ENCODE results near the gene TNNI3K. TPM values are rescaled to one million over a fixed set of nuclear protein-coding genes. Genes with fewer than 3 reads are reported as not detected.

The TNNI3K gene
- total and polyA plus RNA-seq, 4 donors: 2.3 to 4.4 (median 3.5) TPM

GRCh38 chr1:74340656-74341055, 105.5 kb downstream of the TNNI3K start:
- Histone ChIP-seq H3K9me3 (ENCODE audit: control insufficient read depth, insufficient read depth, low read length) (no peaks in the 10 kb centered on the region), H3K4me1 (ENCODE audit: control insufficient read depth, insufficient read depth, low read length) (peaks cover 3% of the 10 kb centered on the region), H3K27ac (ENCODE audit: low read depth, low read length) (no peak overlapping the region), H3K27me3 (ENCODE audit: control insufficient read depth, insufficient read depth, low read length) (no peaks in the 10 kb centered on the region), H3K4me3 (ENCODE audit: low read depth, low read length) (no peak overlapping the region), H3K36me3 (ENCODE audit: control insufficient read depth, insufficient read depth, low read length) (no peaks in the 10 kb centered on the region)
- WGBS (ENCODE audit: insufficient coverage): 50% methylated on average over 1 of the region's 2 CpGs
- DNase-seq (ENCODE audit: low read depth in 4 of 6, low spot score in 6 of 6): no peak

GRCh38 chr1:74341702-74342339, 106.6 kb downstream of the TNNI3K start:
- WGBS (ENCODE audit: insufficient coverage): 90% methylated on average over 2 of the region's 4 CpGs
- Histone ChIP-seq H3K4me1 (ENCODE audit: control insufficient read depth, insufficient read depth, low read length) (peaks cover 3% of the 10 kb centered on the region), H3K27me3 (ENCODE audit: control insufficient read depth, insufficient read depth, low read length) (no peaks in the 10 kb centered on the region), H3K36me3 (ENCODE audit: control insufficient read depth, insufficient read depth, low read length) (no peaks in the 10 kb centered on the region), H3K9me3 (ENCODE audit: control insufficient read depth, insufficient read depth, low read length) (no peaks in the 10 kb centered on the region), H3K4me3 (ENCODE audit: low read depth, low read length) (no peak overlapping the region), H3K27ac (ENCODE audit: low read depth, low read length) (no peak overlapping the region)
- peak in 1 of 6 donors; percentile 21 for DNase-seq (ENCODE audit: low read depth in 4 of 6, low spot score in 6 of 6)

GRCh38 chr1:74343216-74343615, 108.0 kb downstream of the TNNI3K start:
- WGBS (ENCODE audit: insufficient coverage): 17% methylated on average over 1 of the region's 1 CpG
- Histone ChIP-seq H3K27me3 (ENCODE audit: control insufficient read depth, insufficient read depth, low read length) (no peaks in the 10 kb centered on the region), H3K4me1 (ENCODE audit: control insufficient read depth, insufficient read depth, low read length) (peaks cover 3% of the 10 kb centered on the region), H3K9me3 (ENCODE audit: control insufficient read depth, insufficient read depth, low read length) (no peaks in the 10 kb centered on the region), H3K36me3 (ENCODE audit: control insufficient read depth, insufficient read depth, low read length) (no peaks in the 10 kb centered on the region), H3K27ac (ENCODE audit: low read depth, low read length) (no peak overlapping the region), H3K4me3 (ENCODE audit: low read depth, low read length) (no peak overlapping the region)
- DNase-seq (ENCODE audit: low read depth in 4 of 6, low spot score in 6 of 6): peak in 4 of 6 donors; percentile 51 to 97 (median 70)

- WGBS (ENCODE audit: insufficient coverage): no CpG with 5 or more reads among the region's 1 CpG
- Histone ChIP-seq H3K9me3 (ENCODE audit: control insufficient read depth, insufficient read depth, low read length) (no peaks in the 10 kb centered on the region), H3K4me1 (ENCODE audit: control insufficient read depth, insufficient read depth, low read length) (peaks cover 3% of the 10 kb centered on the region), H3K36me3 (ENCODE audit: control insufficient read depth, insufficient read depth, low read length) (no peaks in the 10 kb centered on the region), H3K27ac (ENCODE audit: low read depth, low read length) (no peak overlapping the region), H3K4me3 (ENCODE audit: low read depth, low read length) (no peak overlapping the region), H3K27me3 (ENCODE audit: control insufficient read depth, insufficient read depth, low read length) (no peaks in the 10 kb centered on the region)
- DNase-seq (ENCODE audit: low read depth in 4 of 6, low spot score in 6 of 6): no peak
Measured at GRCh38 chr1:74344387-74344786, 109.2 kb downstream of the TNNI3K start.

GRCh38 chr1:74356493-74356892, 121.3 kb downstream of the TNNI3K start:
- Histone ChIP-seq H3K4me1 (ENCODE audit: control insufficient read depth, insufficient read depth, low read length) (no peaks in the 10 kb centered on the region), H3K27me3 (ENCODE audit: control insufficient read depth, insufficient read depth, low read length) (no peaks in the 10 kb centered on the region), H3K4me3 (ENCODE audit: low read depth, low read length) (no peak overlapping the region), H3K36me3 (ENCODE audit: control insufficient read depth, insufficient read depth, low read length) (no peaks in the 10 kb centered on the region), H3K27ac (ENCODE audit: low read depth, low read length) (no peak overlapping the region), H3K9me3 (ENCODE audit: control insufficient read depth, insufficient read depth, low read length) (no peaks in the 10 kb centered on the region)
- WGBS (ENCODE audit: insufficient coverage): no CpG with 5 or more reads among the region's 1 CpG
- peak in 2 of 6 donors; percentile 42 to 43 for DNase-seq (ENCODE audit: low read depth in 4 of 6, low spot score in 6 of 6)

GRCh38 chr1:74357150-74357549, 122.0 kb downstream of the TNNI3K start:
- DNase-seq (ENCODE audit: low read depth in 4 of 6, low spot score in 6 of 6): no peak
- Histone ChIP-seq H3K27me3 (ENCODE audit: control insufficient read depth, insufficient read depth, low read length) (no peaks in the 10 kb centered on the region), H3K9me3 (ENCODE audit: control insufficient read depth, insufficient read depth, low read length) (no peaks in the 10 kb centered on the region), H3K27ac (ENCODE audit: low read depth, low read length) (peak overlapping the region; percentile 10), H3K4me3 (ENCODE audit: low read depth, low read length) (no peak overlapping the region), H3K36me3 (ENCODE audit: control insufficient read depth, insufficient read depth, low read length) (no peaks in the 10 kb centered on the region), H3K4me1 (ENCODE audit: control insufficient read depth, insufficient read depth, low read length) (no peaks in the 10 kb centered on the region)
- WGBS (ENCODE audit: insufficient coverage): no CpG with 5 or more reads among the region's 3 CpGs

- 40% methylated on average over 3 of the region's 4 CpGs for WGBS (ENCODE audit: insufficient coverage)
- no peaks in the 10 kb centered on the region for H3K9me3 ChIP-seq (ENCODE audit: control insufficient read depth, insufficient read depth, low read length)
- H3K36me3 ChIP-seq (ENCODE audit: control insufficient read depth, insufficient read depth, low read length): no peaks in the 10 kb centered on the region
- H3K4me1 ChIP-seq (ENCODE audit: control insufficient read depth, insufficient read depth, low read length): no peaks in the 10 kb centered on the region
- no peaks in the 10 kb centered on the region for H3K27me3 ChIP-seq (ENCODE audit: control insufficient read depth, insufficient read depth, low read length)
- DNase-seq (ENCODE audit: low read depth in 4 of 6, low spot score in 6 of 6): peak in 1 of 6 donors; percentile 59
- H3K27ac ChIP-seq (ENCODE audit: low read depth, low read length): peak overlapping the region; percentile 26
- no peak overlapping the region for H3K4me3 ChIP-seq (ENCODE audit: low read depth, low read length)
Measured at GRCh38 chr1:74357756-74358155, 122.6 kb downstream of the TNNI3K start.

GRCh38 chr1:74362691-74363090, 127.5 kb downstream of the TNNI3K start:
- H3K27ac ChIP-seq (ENCODE audit: low read depth, low read length): peak overlapping the region; percentile 22
- peaks cover 4% of the 10 kb centered on the region for H3K4me1 ChIP-seq (ENCODE audit: control insufficient read depth, insufficient read depth, low read length)
- no peaks in the 10 kb centered on the region for H3K36me3 ChIP-seq (ENCODE audit: control insufficient read depth, insufficient read depth, low read length)
- H3K9me3 ChIP-seq (ENCODE audit: control insufficient read depth, insufficient read depth, low read length): no peaks in the 10 kb centered on the region
- no peak overlapping the region for H3K4me3 ChIP-seq (ENCODE audit: low read depth, low read length)
- no peaks in the 10 kb centered on the region for H3K27me3 ChIP-seq (ENCODE audit: control insufficient read depth, insufficient read depth, low read length)
- no CpG with 5 or more reads among the region's 1 CpG for WGBS (ENCODE audit: insufficient coverage)
- no peak for DNase-seq (ENCODE audit: low read depth in 4 of 6, low spot score in 6 of 6)

GRCh38 chr1:74363220-74363619, 128.0 kb downstream of the TNNI3K start:
- Histone ChIP-seq H3K4me3 (ENCODE audit: low read depth, low read length) (no peak overlapping the region), H3K9me3 (ENCODE audit: control insufficient read depth, insufficient read depth, low read length) (no peaks in the 10 kb centered on the region), H3K27me3 (ENCODE audit: control insufficient read depth, insufficient read depth, low read length) (no peaks in the 10 kb centered on the region), H3K27ac (ENCODE audit: low read depth, low read length) (peak overlapping the region; percentile 22), H3K36me3 (ENCODE audit: control insufficient read depth, insufficient read depth, low read length) (no peaks in the 10 kb centered on the region), H3K4me1 (ENCODE audit: control insufficient read depth, insufficient read depth, low read length) (peaks cover 4% of the 10 kb centered on the region)
- DNase-seq (ENCODE audit: low read depth in 4 of 6, low spot score in 6 of 6): peak in 4 of 6 donors; percentile 52 to 94 (median 78)
- 20% methylated on average over 2 of the region's 2 CpGs for WGBS (ENCODE audit: insufficient coverage)

GRCh38 chr1:74367175-74367813, 132.1 kb downstream of the TNNI3K start:
- Histone ChIP-seq H3K4me1 (ENCODE audit: control insufficient read depth, insufficient read depth, low read length) (peaks cover 4% of the 10 kb centered on the region), H3K36me3 (ENCODE audit: control insufficient read depth, insufficient read depth, low read length) (no peaks in the 10 kb centered on the region), H3K4me3 (ENCODE audit: low read depth, low read length) (no peak overlapping the region), H3K27ac (ENCODE audit: low read depth, low read length) (no peak overlapping the region), H3K9me3 (ENCODE audit: control insufficient read depth, insufficient read depth, low read length) (no peaks in the 10 kb centered on the region), H3K27me3 (ENCODE audit: control insufficient read depth, insufficient read depth, low read length) (no peaks in the 10 kb centered on the region)
- DNase-seq (ENCODE audit: low read depth in 4 of 6, low spot score in 6 of 6): no peak
- WGBS (ENCODE audit: insufficient coverage): no CpG with 5 or more reads among the region's 1 CpG

Data from spinal cord (tissue), 10 donors.